Bronchial epithelial cell (primary cell): ENCODE results near the gene ALAD. TPM values are rescaled to one million over a fixed set of nuclear protein-coding genes. Genes with fewer than 3 reads are reported as not detected.

Experiments used
- DNase-seq: peaks from one replicate; pipeline ENCODE4 v3.0.0-alpha.2; 2010; ENCODE audit warnings: low read depth
- FAIRE-seq: peaks from 2 replicates; lab custom pipeline; 2011; peaks lifted over from hg19 to GRCh38; lab: Jason Lieb, UNC
- H3K27me3 ChIP-seq: 2 replicates; pipeline ENCODE4 v1.5.1; 2011; ENCODE audit warnings: low read length; ENCODE audit not compliant: control insufficient read depth, insufficient read depth
- H3K36me3 ChIP-seq: 2 replicates; pipeline ENCODE4 v1.5.1; 2011; ENCODE audit warnings: low read length; ENCODE audit not compliant: control insufficient read depth, insufficient read depth
- H3K4me3 ChIP-seq: 2 replicates; pipeline ENCODE4 v1.5.1; 2011; ENCODE audit warnings: mild to moderate bottlenecking, low read depth, low read length, control low read depth
- total RNA-seq: library from RNA; depleted of rRNA; stranded (reverse); fragments of >200 nt; gene quantifications from 2 replicates; pipeline ENCODE4 v1.2.1, GENCODE V29; 2014
- TF ChIP-seq, protein P1 (sequence below): IDR thresholded peaks from 2 replicates; pipeline ENCODE4 v1.5.1; 2011; ENCODE audit warnings: mild to moderate bottlenecking, moderate library complexity, low read length, control low read depth, inconsistent platforms; ENCODE audit not compliant: insufficient read depth, severe bottlenecking

Gene ALAD
- total RNA-seq, 1 donor from 2014 or later: 3.2 TPM

GRCh38 chr9:113349445-113350094 lies 51.5 kb downstream of the ALAD start, which contains the start of gene BSPRY:
Gene BSPRY (plus strand): TSS chr9:113349541. CDS start chr9:113349580, 39 bp downstream.
- H3K36me3 ChIP-seq: no peaks in the 10 kb centered on the region
- DNase-seq (no peak), FAIRE-seq (no peak)
- TF ChIP-seq, protein P1, sequence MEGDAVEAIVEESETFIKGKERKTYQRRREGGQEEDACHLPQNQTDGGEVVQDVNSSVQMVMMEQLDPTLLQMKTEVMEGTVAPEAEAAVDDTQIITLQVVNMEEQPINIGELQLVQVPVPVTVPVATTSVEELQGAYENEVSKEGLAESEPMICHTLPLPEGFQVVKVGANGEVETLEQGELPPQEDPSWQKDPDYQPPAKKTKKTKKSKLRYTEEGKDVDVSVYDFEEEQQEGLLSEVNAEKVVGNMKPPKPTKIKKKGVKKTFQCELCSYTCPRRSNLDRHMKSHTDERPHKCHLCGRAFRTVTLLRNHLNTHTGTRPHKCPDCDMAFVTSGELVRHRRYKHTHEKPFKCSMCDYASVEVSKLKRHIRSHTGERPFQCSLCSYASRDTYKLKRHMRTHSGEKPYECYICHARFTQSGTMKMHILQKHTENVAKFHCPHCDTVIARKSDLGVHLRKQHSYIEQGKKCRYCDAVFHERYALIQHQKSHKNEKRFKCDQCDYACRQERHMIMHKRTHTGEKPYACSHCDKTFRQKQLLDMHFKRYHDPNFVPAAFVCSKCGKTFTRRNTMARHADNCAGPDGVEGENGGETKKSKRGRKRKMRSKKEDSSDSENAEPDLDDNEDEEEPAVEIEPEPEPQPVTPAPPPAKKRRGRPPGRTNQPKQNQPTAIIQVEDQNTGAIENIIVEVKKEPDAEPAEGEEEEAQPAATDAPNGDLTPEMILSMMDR: no peak
- H3K27me3 ChIP-seq: peaks cover 14% of the 10 kb centered on the region
- H3K4me3 ChIP-seq: peak within 1 kb of the TSS; percentile 31

DNA sequence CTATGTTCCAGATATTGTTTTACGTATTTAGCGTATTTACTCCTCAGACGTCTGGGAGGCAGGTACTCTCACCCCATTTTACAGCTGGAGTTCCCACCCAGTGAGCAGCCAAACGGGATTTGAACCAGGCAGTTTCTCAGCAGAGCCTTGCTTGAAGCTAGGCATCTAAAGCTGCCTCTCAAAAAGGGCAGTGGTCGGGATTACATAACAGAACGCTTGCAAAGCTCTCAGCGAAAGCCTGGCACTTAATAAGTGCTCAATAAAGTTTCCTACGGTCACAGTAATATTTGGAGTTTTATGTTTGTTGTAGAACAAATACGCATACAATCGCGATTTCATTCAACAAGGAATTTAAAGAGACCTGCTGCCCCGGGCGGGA lies 52.0 kb downstream of the ALAD start:
- H3K27me3 ChIP-seq: peaks cover 14% of the 10 kb centered on the region
- FAIRE-seq: no peak
- TF ChIP-seq, protein P1: no peak
- H3K4me3 ChIP-seq: no peak overlapping the region
- DNase-seq: no peak
- no peaks in the 10 kb centered on the region for H3K36me3 ChIP-seq

GRCh38 chr9:113348437-113348836 lies 52.6 kb downstream of the ALAD start:
- Histone ChIP-seq H3K4me3 (no peak overlapping the region), H3K27me3 (peaks cover 14% of the 10 kb centered on the region), H3K36me3 (no peaks in the 10 kb centered on the region)
- FAIRE-seq (no peak), DNase-seq (no peak)
- TF ChIP-seq, protein P1: no peak

GRCh38 chr9:113345671-113346070 lies 55.4 kb downstream of the ALAD start:
- FAIRE-seq (no peak), DNase-seq (no peak)
- Histone ChIP-seq H3K27me3 (peaks cover 12% of the 10 kb centered on the region), H3K4me3 (no peak overlapping the region), H3K36me3 (no peaks in the 10 kb centered on the region)
- TF ChIP-seq, protein P1: no peak

DNA sequence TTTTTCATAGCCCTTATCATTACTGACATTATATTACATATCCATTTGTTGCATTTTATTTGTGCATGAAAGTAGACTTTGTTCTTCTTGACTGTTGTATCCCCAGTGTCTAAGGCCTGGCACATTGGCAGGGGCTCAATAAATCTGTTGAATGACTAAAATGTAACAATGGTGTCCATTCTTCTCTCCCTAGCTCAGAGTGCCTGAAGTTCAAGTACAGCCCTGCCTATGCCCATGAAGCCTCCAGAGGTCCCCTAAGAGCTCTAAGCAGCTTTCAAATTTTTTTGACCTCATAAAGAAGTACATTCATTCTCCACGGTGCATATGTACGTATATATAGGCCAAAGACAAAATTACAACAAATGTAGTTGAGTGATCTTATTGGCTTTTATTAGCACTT lies 55.9 kb downstream of the ALAD start:
- Histone ChIP-seq H3K4me3 (no peak overlapping the region), H3K36me3 (no peaks in the 10 kb centered on the region), H3K27me3 (peaks cover 7% of the 10 kb centered on the region)
- DNase-seq (no peak), FAIRE-seq (no peak)
- TF ChIP-seq, protein P1: no peak

- FAIRE-seq: no peak
These were observed 57.3 kb downstream of the ALAD start for GRCh38 chr9:113343732-113344231.

More at GRCh38 chr9:113343732-113344231, 57.3 kb downstream of the ALAD start:
- H3K27me3 ChIP-seq: no peaks in the 10 kb centered on the region
- no peak overlapping the region for H3K4me3 ChIP-seq
- DNase-seq: no peak
- no peaks in the 10 kb centered on the region for H3K36me3 ChIP-seq
- TF ChIP-seq, protein P1: no peak
